Smooth muscle cell of trachea (primary cell): ENCODE results near the gene TIMM21. TPM values are rescaled to one million over a fixed set of nuclear protein-coding genes. Genes with fewer than 3 reads are reported as not detected.

Source experiments
- total RNA-seq: library from RNA; depleted of rRNA; stranded (reverse); fragments of >200 nt; gene quantifications from 2 replicates; pipeline ENCODE4 v1.2.1, GENCODE V29; 2014

The TIMM21 gene, protein sequence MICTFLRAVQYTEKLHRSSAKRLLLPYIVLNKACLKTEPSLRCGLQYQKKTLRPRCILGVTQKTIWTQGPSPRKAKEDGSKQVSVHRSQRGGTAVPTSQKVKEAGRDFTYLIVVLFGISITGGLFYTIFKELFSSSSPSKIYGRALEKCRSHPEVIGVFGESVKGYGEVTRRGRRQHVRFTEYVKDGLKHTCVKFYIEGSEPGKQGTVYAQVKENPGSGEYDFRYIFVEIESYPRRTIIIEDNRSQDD
- 19.2 and 24.6 TPM in 2 replicates for total RNA-seq

DNA sequence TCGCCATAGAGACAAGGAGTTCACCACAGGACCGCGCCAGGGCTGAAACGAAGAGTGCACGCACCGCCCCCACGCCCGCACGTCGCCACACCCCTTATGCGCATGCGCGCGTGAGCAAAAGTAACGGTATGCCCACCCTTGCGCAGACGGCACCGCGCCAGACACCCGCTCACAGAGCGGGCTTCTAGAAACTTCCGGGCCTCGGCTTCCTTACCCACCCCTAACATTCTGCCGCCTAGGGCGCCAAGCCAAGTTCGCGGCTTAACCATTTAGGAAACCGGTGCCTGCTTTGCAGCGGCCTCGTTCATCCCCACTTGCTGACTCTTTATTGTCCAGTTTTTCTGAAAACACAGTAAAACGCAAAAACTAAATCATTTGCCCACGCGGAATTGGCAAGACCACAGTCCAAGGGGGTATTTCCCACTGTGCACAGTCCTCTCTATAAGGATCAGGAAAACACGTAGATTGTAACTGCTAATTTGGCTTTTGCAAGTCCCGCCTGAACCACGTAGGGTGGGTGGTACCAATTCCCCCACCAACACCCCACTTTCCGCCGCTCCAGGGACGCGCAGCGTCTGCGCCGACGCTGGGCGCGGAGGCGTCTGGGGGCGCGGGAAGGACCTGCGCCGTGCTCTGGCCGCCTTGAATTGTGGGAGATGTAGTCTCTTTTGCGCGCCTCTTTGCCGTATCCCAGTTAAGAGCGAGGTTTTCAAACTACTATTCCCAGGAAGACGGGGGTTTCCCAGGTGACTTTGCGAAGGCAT lies at the start of gene TIMM21, which contains the start of gene FBXO15:
TIMM21 (plus strand) TSS at position 745 of the 764 bp plus-strand sequence. CDS start 286 bp downstream, outside the sequence.
FBXO15 (minus strand) TSS at position 56 of the 764 bp plus-strand sequence; CDS start at position 7, 49 bp downstream.

Other genes with a start within 250 kb of the TIMM21 start
- gene FBXO15, start 689 bp upstream of the TIMM21 start, total RNA-seq = 1.2 and 1.5 TPM in 2 replicates
- gene CYB5A, start 143.4 kb downstream of the TIMM21 start, total RNA-seq = 103 and 109 TPM in 2 replicates
- gene C18orf63, start 167.3 kb downstream of the TIMM21 start, total RNA-seq = not detected in 2 replicates